Stimulated activated naive CD4-positive, alpha-beta T cell (primary cell): ENCODE results near the gene FHIP1B.
"Not testable (repeated sequence)": the region's sequence is repeated elsewhere in the genome, so short reads cannot be mapped to it uniquely, and the experiment has no call there.

ENCODE experiments used
- DNase-seq, 6 experiments: peaks; one replicate each; lab custom pipeline; 2025; lab: John Stamatoyannopoulos, UW

FHIP1B gene

DNA sequence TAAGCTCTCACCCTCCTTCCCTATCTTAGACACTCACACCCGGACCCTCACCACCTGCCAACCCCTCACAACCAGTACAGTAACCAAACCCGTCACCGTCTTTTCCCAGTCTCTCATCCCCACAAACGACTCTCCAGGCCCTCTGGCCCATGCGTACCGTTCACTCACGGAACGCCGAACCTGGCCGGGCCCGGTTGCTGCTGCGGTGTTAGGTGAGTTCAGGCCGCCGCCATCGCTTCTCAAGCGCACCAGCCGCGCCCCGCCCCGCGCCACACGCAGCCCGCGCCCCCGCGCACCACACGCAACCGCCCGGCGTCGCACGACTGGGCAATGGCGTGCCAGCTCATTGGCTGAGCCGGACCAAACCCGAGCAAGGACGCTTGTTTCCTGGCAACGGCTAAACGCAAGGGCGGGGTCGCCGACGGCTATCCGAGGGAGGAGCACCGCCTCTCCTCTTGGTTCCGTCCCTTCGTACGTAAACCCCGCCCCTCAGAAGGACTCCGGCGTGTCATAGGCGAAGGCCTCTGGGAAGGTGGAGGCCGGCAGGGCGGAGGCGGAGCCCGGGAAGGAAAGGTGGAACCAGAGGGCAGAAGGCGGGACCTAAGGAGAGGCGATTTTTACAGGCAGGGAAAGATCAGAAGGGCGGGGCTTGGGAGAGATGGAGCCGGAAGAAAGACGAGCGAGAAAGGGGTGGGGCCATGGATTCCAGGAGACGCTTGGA is at the start of gene FHIP1B:
Gene FHIP1B (minus strand): TSS at position 250 of the 721 bp plus-strand sequence. CDS start 10,120 bp downstream, outside the sequence.
- peak; percentile 97 to 100 (median 99) for DNase-seq

DNA sequence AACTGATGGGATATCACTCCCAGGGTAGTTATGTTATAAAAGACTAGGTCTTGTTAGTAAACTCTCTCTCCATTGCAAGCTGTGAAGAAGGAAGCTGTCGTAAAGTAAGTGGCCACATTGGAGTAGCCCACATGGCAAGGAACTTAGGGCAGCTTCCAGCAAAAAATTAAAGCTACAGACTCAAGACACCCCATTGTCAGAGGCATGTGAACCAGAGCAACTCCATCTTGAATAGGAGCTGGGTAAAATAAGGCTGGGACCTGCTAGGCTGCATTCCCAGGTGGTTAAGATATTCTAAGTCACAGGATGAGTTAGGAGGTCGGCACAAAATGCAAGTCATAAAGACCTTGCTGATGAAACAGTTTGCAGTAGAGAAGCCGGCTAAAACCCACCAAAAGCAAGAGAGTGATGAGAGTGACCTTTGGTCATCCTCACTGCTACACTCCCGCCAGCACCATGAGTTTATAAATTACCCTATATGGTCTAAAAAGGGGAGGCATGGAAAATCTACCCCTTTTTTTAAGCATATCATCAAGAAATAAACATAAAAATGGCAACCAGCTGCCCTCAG is 49.1 kb upstream of the FHIP1B start:
- no peak for DNase-seq

DNA sequence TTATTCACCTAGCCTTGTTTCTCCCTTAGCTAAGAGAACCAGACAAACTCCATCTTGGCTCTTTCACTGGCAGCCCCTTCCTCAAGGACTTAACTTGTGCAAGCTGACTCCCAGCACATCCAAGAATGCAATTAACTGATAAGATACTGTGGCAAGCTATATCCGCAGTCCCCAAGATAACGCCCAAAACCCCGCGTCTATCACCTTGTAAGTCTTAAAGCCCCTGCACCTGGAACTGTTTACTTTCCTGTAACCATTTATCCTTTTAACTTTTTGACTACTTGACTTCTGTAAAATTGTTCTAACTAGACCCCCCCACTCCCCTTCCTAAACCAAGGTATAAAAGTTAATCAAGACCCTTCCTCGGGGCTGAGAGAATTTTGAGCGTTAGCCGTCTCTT is 46.4 kb upstream of the FHIP1B start:
- not testable (repeated sequence) for DNase-seq

GRCh38 chr11:6273188-6273587 is 38.8 kb upstream of the FHIP1B start:
- no peak for DNase-seq

- DNase-seq: no peak
Observed at GRCh38 chr11:6271598-6271997, 37.2 kb upstream of the FHIP1B start.

DNA sequence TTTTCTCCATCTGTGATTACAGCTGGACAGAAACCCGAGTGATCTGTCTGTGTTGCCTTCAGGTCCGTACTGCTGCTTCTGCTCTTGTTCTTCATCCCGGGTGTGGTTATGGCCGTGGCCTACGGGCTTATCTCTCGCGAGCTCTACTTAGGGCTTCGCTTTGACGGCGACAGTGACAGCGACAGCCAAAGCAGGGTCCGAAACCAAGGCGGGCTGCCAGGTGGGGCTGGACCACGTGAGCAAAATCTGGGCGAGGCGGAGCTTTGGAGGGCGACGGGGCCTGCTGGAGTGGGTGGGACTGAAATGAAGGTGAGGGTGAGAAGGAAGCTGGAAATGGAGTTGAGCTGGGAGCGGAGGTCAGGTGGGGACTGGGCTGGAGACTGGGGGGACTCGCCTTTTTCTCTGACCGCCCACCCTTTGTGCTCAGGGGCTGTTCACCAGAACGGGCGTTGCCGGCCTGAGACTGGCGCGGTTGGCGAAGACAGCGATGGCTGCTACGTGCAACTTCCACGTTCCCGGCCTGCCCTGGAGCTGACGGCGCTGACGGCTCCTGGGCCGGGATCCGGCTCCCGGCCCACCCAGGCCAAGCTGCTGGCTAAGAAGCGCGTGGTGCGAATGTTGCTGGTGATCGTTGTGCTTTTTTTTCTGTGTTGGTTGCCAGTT is 36.3 kb upstream of the FHIP1B start:
- no peak for DNase-seq

DNA sequence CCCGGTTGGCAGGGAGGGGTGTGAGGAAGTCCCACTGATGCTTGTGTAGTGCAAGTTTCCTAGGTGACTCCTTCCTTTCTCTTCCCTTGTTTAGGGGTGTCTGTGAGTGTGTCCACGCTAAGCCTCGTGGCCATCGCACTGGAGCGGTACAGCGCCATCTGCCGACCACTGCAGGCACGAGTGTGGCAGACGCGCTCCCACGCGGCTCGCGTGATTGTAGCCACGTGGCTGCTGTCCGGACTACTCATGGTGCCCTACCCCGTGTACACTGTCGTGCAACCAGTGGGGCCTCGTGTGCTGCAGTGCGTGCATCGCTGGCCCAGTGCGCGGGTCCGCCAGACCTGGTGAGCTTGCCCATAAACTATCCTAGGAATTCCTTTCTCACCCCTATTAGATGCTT is 35.6 kb upstream of the FHIP1B start:
- DNase-seq: no peak

DNA sequence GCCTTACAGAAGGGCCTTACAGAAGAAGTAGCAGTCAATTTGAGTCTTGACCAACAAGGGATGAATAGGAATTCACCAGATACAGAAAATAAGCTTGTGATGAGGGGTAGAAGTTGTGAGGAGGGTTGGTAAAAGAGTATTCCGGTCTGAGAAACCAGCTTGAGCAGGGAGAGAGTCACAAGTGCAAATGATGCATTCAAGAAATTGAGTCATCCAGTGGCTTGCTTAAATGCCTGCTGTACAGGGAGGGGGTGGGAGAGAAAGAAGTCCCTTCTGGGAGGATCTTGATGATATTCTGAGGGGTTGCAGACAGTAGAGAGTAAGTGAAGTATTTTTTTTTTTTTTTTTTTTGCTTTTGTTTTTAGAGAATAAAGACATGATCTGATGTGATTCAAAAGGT is 34.4 kb upstream of the FHIP1B start:
- DNase-seq: no peak

- DNase-seq: no peak
Observed at GRCh38 chr11:6263662-6264061, 29.2 kb upstream of the FHIP1B start.

DNA sequence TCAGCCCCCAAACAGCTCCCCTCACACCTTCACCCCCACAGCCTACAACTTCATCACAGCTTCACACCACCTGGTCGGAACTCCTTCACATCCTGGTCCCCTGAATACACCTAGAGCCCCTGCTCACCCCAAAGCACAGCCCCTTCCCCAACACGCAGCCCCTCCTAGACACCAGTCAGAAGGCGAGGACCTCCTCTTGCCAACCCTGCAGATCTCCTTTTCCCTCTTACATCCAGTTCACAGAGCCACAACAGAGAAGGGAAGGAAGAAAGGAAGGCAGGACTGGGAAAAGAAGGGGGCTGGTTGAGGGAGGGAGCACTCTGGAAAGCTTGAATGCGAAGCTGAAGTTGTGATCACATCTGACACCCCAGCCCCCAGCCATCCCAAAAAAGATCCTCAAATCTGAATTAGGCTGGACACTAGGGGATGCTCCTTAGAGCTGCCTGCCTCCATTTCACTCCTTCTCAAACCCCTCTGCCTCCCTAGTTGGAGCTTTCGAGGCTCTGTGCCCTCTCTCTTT is 25.8 kb upstream of the FHIP1B start:
- DNase-seq: no peak

DNA sequence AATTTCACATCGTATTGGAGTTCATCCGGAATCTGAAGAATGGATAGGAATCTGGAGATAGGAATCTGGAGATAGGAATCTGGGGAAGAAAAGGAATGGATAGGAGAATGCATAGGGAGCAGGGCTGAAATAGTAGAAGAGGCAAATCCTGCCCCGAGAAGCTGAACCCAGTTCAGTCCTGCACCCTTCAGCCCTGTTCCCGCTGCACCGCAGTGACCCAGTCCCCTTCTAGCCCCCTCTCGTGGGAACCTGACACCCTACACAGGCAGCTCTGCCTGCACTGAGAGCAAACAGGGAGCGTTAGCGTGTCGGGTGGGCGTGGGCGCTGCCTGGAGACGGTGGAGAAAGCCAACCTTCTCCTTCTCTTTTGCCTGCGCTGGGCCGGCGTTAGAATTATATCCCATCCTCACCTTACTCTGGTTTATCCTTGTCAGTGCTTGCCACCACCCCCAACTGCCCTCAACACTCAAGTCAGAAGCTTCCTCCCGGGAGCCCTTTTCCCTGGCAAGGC is 24.2 kb upstream of the FHIP1B start:
- no peak for DNase-seq

DNA sequence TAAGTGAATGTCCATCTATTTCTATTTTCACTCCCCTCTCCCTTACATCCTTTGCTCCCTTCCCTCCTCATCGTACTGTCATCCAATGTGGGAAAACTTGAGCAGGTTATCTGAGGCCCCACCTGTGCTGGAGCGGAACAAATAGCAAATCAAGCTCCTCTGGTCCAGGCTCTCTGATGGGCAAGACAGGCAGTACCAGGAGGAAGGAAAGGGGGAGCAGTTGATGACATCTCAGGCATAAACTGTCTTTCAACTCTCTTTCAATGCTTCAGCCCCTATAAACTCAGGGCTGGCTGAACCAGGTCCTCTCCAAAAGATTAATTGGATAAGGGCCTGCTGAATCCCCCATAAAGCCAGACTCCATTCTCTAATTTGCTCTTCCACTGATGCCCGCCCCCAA is 23.7 kb upstream of the FHIP1B start:
- no peak for DNase-seq

DNA sequence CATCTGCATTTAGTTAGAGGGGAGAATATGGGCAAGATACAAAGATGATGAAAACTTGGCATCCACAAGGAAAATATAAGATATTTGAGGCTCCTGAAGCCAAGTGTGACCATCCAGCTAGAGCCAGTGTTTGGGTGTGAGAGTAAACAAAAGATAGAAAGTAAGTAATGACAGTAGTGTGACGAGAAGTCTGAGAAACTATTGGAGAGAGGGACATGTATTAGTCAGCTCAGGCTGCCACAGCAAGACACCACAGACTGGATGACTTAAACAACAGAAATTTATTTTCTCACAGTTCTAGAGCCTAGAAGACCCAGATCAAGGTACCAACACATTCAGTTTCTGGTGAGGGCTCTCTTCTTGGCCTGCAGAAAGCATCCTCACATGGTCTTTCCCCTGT is 18.8 kb upstream of the FHIP1B start:
- no peak for DNase-seq

GRCh38 chr11:6251990-6252473 is 17.6 kb upstream of the FHIP1B start:
- no peak for DNase-seq

DNA sequence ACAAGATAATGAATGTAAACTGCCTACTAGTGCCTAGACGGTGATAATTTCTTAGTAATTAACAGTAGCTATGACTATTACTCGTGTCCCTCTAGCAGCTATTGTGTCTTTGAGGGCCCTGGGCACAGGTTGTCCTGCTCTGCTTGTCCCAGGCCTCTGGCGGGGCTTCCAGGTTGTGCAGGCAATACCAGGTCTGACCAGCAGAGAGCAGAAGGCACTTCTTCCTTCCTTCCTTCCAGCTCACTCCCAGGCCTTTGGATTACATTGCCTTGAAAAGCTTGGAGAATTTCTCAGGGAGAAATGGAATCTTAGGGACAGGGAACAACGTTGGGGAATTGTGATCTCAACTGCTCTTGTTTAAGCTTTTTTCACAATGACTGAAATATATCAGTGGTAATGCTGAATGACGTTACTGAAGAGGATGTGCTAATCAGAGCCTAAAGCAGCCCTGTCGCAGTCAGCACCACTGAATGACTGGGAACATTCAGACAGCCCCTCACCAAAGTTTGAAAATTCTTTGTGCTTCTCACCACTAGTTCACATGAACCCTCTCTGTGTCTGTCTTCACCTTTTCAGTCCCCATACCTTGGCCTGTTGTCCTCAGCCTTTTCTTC is 16.8 kb upstream of the FHIP1B start:
- DNase-seq: peak in 5 of 6 experiments; percentile 3 to 15 (median 11)

GRCh38 chr11:6249770-6250555 is 15.5 kb upstream of the FHIP1B start:
- no peak for DNase-seq

DNA sequence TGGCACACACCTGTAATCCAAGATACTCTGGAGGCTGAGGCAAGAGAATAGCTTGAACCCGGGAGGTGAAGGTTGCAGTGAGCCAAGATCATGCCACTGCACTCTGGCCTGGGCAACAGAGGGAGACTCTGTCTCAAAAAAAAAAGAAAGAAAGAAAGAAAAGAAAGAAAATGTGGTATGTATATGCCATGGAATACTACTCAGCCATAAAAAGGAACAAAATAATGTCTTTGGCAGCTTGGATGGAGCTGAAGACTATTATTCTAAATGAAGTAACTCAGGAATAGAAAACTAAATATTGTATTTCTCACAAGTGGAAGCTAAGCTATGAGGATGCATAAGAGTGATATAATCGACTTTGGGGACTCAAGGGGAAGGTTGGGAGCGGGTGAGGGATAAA is 14.5 kb upstream of the FHIP1B start:
- not testable (repeated sequence) for DNase-seq

GRCh38 chr11:6248248-6248647 is 13.8 kb upstream of the FHIP1B start:
- no peak for DNase-seq

- DNase-seq: no peak
Observed at GRCh38 chr11:6245536-6245935, 11.1 kb upstream of the FHIP1B start.

DNA sequence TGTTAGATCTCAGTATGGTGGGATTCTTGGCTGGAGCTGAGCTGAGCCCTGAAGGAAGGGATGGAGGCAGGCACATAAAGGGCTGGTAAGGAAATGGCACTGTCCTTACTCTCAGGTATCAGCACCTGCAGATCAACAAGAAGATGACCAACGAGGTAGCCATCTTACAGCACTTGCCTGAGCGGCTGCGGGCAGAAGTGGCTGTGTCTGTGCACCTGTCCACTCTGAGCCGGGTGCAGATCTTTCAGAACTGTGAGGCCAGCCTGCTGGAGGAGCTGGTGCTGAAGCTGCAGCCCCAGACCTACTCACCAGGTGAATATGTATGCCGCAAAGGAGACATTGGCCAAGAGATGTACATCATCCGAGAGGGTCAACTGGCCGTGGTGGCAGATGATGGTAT is 6.9 kb upstream of the FHIP1B start:
- DNase-seq: no peak

DNA sequence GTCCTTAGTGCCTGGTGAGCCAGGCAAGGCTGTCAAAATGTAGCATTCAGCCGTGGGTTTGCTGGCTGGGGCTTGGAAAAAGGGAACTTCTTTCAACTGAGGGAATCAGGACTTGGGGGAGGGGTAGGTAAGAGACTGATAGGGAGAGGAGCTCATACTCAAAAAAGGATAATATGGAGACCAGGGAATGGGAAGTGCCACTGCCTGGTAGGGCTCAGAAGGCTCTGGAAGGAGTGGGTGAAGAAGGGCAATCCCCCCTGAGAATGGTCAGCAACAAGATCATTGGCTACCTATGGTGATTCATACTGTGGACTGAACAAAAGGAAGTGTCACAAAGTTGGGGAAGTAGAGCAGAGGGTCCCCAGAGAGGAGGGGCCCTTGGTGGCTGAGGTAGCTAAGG is 6.3 kb upstream of the FHIP1B start:
- no peak for DNase-seq
